GM10266 (cell line): ENCODE results near the gene LYST.

Experiments
- DNase-seq: peaks from one replicate; pipeline ENCODE4 v3.0.0; 2012; ENCODE audit errors: extremely low spot score
- TF ChIP-seq, protein P1 (sequence below): IDR thresholded peaks from 2 replicates; pipeline ENCODE4 v1.5.1; 2012; ENCODE audit warnings: mild to moderate bottlenecking, low read depth; ENCODE audit not compliant: control insufficient read depth, insufficient read depth; ENCODE audit errors: missing control alignments

Gene LYST

DNA sequence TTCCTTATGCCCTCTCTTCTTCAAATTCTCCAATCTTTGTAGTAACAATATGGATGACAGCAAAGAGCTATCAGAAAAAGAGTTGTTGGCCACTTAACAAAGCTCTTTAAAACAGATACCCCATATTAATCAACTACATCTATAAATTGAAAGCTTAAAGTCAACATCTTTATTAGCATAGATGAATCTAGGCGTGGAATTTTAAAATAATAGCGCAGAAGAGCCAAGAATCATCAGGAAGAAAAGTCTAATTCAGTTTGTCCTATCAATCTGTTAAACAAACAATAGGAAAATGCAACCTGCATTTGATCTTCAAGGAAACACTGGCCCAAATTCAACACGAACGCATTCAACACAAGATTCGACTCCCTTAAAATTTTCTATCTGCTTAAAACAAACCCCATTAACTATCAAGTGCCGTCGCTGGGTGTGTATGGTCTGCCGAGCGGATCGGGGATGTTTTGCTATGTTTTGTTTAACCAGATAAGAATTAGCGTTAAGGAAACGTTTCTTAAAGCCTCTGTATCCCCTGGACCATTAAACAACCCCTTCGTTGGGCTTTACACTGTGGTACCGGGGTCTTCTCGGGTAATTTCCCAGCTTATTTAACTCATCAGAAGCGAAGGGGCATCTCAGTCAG is 1.0 kb downstream of the LYST start:
- TF ChIP-seq, protein P1, sequence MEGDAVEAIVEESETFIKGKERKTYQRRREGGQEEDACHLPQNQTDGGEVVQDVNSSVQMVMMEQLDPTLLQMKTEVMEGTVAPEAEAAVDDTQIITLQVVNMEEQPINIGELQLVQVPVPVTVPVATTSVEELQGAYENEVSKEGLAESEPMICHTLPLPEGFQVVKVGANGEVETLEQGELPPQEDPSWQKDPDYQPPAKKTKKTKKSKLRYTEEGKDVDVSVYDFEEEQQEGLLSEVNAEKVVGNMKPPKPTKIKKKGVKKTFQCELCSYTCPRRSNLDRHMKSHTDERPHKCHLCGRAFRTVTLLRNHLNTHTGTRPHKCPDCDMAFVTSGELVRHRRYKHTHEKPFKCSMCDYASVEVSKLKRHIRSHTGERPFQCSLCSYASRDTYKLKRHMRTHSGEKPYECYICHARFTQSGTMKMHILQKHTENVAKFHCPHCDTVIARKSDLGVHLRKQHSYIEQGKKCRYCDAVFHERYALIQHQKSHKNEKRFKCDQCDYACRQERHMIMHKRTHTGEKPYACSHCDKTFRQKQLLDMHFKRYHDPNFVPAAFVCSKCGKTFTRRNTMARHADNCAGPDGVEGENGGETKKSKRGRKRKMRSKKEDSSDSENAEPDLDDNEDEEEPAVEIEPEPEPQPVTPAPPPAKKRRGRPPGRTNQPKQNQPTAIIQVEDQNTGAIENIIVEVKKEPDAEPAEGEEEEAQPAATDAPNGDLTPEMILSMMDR, result no peak
- no peak for DNase-seq

DNA sequence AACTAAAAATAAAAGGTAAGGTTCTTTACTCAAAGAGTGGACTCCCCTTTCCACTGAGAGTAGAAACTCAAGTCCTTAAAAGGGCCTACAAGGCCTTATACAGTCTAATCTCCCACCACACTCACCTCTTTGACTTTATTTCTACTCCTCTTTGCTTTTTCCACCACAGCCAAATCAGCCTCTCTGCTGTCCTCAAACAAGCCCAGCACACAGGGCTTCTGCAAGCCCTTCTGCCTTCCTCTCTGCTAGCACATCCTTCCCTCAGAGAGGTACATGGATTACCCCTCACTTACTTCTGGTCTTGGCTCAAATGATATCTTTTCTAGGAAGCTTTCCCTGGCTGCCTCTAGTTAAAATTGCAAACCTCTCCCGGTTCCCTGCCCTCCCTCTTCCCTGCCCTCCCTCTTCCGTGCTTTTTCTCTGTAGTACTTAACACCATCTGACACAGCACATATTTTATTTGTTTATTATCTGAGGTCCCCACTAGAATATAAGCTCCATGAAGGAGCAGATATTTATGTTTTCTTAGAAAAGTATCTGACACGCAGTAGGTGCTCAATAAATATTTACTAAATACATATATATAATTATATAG is 1.7 kb downstream of the LYST start:
- no peak for DNase-seq
- TF ChIP-seq, protein P1, result no peak

DNA sequence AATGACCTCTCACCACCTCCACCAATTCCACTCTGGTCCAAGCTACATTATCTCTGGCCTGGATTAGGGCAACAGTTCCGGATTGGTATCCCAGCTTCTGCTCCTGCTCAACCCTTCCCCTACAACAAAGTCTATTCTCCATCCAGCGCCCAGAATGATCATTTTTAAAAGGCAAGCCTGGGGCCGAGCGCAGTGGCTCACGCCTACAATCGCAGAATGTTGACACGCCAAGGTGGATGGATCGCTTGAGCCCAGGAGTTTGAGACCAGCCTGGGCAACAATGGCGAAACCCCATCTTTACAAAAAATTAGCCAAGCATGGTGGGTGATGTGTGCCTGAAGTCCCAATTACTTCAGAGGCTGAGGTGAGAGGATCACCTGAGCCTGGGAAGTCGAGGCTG is 2.2 kb downstream of the LYST start:
- TF ChIP-seq, protein P1, result no peak
- DNase-seq, result no peak

DNA sequence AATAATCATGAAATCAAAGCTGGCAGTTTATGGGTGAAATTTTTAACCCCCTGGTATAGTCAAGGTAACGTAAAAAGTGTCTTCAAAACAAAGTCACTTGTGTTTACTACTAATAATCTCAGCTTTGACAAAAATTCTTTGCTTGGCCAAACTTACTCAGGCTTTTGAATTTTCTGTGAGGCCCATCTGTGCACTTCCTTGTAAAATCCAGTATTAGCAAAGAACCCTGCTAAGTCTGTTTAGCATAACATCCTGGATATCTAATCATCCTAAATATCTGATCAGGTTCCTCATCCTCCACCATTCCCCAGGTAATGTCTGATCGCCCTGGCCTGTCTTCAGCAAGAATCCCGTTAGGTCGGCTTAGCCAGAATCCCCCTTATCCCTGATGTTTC is 3.0 kb downstream of the LYST start:
- DNase-seq, result no peak
- TF ChIP-seq, protein P1, result no peak

DNA sequence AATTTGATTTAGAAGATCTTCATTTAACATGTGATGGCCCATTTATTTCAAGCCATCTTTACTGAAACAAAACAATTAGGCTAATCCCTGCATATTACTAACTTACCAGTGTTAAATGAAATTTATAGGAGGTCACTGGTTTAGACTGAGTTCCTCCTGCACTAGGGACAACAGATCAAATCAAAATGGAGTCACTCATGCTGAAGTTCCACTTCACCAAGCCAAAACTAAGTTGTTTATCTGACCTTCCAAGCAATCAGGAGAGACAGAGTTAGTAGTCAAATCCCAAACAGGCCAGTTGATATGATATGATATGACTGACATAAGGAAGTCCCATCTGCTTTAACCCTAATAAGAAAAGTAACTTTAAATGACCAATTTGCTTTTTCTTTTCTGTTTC is 4.8 kb downstream of the LYST start:
- TF ChIP-seq, protein P1, result no peak
- DNase-seq, result no peak

DNA sequence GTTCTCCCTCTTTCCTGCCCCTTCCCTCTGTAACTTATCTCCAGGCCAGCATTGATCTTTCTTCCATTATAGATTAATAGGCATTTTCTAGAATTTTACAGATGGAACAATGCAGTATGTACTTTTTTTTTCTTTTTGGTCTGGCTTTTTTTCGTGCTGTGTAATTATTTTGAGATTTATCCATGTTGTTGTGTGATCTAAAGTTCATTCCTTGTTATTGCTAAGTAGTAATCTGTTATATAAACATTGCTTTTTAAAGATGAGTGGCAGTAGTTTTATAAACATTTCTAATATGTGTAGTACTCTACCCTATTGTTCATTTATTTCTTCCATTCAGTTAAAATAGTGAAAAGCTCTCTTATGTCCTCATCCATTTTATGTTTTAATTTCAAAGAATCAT is 5.9 kb downstream of the LYST start:
- TF ChIP-seq, protein P1, result no peak
- DNase-seq, result no peak

DNA sequence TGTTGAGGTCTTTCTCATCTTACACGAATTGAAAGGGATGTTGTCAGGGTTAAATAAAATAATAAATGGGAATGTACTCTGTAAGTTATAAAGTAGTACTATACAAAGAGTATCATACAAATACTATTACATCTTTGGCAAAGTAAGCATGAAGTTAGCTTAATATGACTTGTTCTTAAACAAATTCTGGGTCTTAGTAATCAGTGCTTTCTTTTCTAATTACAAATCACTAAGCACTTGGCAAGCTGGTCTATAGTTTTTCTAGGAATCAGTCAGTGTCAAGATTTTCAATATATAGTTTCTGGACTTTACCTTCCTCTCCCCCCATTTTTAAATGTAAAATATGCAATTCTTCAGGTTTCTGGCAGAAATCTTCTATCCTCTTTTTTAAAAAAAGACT is 6.9 kb downstream of the LYST start:
- no peak for DNase-seq
- TF ChIP-seq, protein P1, result no peak
